ENCODE measurements around the gene AFF2. TPM values are rescaled to one million over a fixed set of nuclear protein-coding genes. Genes with fewer than 3 reads are reported as not detected.

The AFF2 gene
- total RNA-seq, 1 experiment from 2014 or later = 0.05 TPM

DNA sequence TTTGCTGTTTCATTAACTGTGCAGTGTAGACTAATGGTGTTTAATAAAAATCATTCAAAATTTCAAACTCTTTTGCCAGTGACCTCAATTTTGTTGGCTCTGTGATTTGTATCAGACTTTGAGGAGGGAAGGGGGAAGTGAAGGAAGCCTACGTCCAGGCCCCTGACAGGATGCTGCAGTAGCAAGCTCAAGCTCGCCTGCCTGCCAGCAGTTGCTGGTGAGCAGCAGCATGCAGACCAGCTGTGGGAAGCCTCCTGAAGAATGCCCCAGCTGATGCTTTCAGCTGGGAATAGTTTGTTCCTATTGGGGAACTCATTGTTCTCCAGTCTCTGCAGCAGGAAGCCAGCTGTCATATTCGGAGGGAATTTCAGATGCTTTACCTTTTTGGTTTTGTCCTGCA lies 495.2 kb downstream of the AFF2 start:
- ChIA-PET POLR2A (no interaction called here), RAD21 (ENCODE audit: low non-redundant PET in 1 of 2, low total read pairs in 2 of 2, uncharacterized antibody in 2 of 2, unreplicated experiment in 2 of 2) (no interaction called here), CTCF (no interaction called here)
- no peak overlapping the region for H3K9ac ChIP-seq (ENCODE audit: low read length)
- no TSS peak for BruUV-seq (replicated peaks)
- H3K4me2 ChIP-seq (ENCODE audit: low read length) = no peak overlapping the region
- DNase-seq (ENCODE audit: low read depth, low spot score) (no peak), ATAC-seq (no peak)
- intact Hi-C loops (cut with micrococcal nuclease) = no loop called here
- no peak overlapping the region for H3K4me3 ChIP-seq (replicated peaks in 1 of 2; ENCODE audit: low read depth in 1 of 2, low read length in 2 of 2)
- H4K20me1 ChIP-seq (ENCODE audit: insufficient read depth) = no peaks in the 10 kb centered on the region
- TF ChIP-seq, protein P1, sequence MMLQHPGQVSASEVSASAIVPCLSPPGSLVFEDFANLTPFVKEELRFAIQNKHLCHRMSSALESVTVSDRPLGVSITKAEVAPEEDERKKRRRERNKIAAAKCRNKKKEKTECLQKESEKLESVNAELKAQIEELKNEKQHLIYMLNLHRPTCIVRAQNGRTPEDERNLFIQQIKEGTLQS (IDR thresholded peaks at IDR 0.05) = no peak
- TF ChIP-seq ZNF274 (IDR thresholded peaks at IDR 0.05; ENCODE audit: low read depth, low read length) (no peak), MAX (IDR thresholded peaks at IDR 0.05) (no peak), POLR2A (IDR thresholded peaks at IDR 0.05; ENCODE audit: borderline replicate concordance, extremely low read depth, insufficient read depth, insufficient read length) (no peak), SP1 (IDR thresholded peaks at IDR 0.05; ENCODE audit: low read depth) (no peak), JUND (IDR thresholded peaks at IDR 0.05) (no peak), ZFX (IDR thresholded peaks at IDR 0.05) (no peak)
- H3K79me2 ChIP-seq (ENCODE audit: insufficient read depth, low read length) = no peaks in the 10 kb centered on the region
- no peaks in the 10 kb centered on the region for H3K9me2 ChIP-seq (ENCODE audit: insufficient read depth)
- H3K9me3 ChIP-seq (ENCODE audit: control insufficient read depth in 1 of 2, insufficient read depth in 1 of 2, low read depth in 1 of 2, low read length in 2 of 2) = no peaks in the 10 kb centered on the region
- H2AFZ ChIP-seq (ENCODE audit: low read depth, low read length, poor library complexity, severe bottlenecking) = no peak overlapping the region
- H3K27me3 ChIP-seq (ENCODE audit: insufficient read depth, low read length) = no peaks in the 10 kb centered on the region
- H3K4me1 ChIP-seq (ENCODE audit: control insufficient read depth in 1 of 2, insufficient read depth in 2 of 2, low read length in 2 of 2) = no peaks in the 10 kb centered on the region
- H3K36me3 ChIP-seq (ENCODE audit: control insufficient read depth in 1 of 2, insufficient read depth in 2 of 2, low read length in 2 of 2) = no peaks in the 10 kb centered on the region
- H3K27ac ChIP-seq (ENCODE audit: low read depth, low read length) = no peak overlapping the region

DNA sequence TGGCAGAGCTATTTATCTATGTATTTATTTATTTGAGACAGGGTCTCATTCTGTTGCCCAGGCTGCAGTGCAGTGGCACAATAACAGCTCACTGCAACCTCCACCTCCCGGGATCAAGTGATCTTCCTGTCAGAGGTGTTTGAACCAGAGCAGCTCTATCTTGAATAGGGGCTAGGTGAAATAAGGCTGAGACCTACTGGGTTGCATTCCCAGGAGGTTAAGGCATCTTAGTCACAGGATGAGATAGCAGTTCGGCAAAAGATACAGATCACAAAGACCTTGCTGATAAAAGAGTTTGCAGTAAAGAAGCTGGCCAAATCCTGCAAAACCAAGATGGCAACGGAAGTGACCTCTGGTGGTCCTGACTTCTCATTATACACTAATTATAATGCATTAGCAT lies 501.9 kb downstream of the AFF2 start:
- no peak for TF ChIP-seq SRF (IDR thresholded peaks at IDR 0.05; ENCODE audit: low read depth)
- TF ChIP-seq, protein P1 (IDR thresholded peaks at IDR 0.05) = no peak
- H4K20me1 ChIP-seq (ENCODE audit: insufficient read depth) = no peaks in the 10 kb centered on the region
- CTCF ChIA-PET = no interaction called here
- BruUV-seq (replicated peaks) = no TSS peak
- no peaks in the 10 kb centered on the region for H3K4me1 ChIP-seq (ENCODE audit: control insufficient read depth in 1 of 2, insufficient read depth in 2 of 2, low read length in 2 of 2)
- ATAC-seq = no peak
- H3K9me2 ChIP-seq (ENCODE audit: insufficient read depth) = no peaks in the 10 kb centered on the region
- no peak overlapping the region for H3K4me2 ChIP-seq (ENCODE audit: low read length)
- DNase-seq (ENCODE audit: low read depth, low spot score) = no peak
- RAD21 ChIA-PET (ENCODE audit: low non-redundant PET in 1 of 2, low total read pairs in 2 of 2, uncharacterized antibody in 2 of 2, unreplicated experiment in 2 of 2) = no interaction called here
- no peak overlapping the region for H2AFZ ChIP-seq (ENCODE audit: low read depth, low read length, poor library complexity, severe bottlenecking)
- H3K27me3 ChIP-seq (ENCODE audit: insufficient read depth, low read length) = no peaks in the 10 kb centered on the region
- intact Hi-C loops (cut with micrococcal nuclease) = no loop called here
- no peaks in the 10 kb centered on the region for H3K36me3 ChIP-seq (ENCODE audit: control insufficient read depth in 1 of 2, insufficient read depth in 2 of 2, low read length in 2 of 2)
- POLR2A ChIA-PET = no interaction called here
- H3K9me3 ChIP-seq (ENCODE audit: control insufficient read depth in 1 of 2, insufficient read depth in 1 of 2, low read depth in 1 of 2, low read length in 2 of 2) = no peaks in the 10 kb centered on the region
- no peak overlapping the region for H3K9ac ChIP-seq (ENCODE audit: low read length)
- H3K27ac ChIP-seq (ENCODE audit: low read depth, low read length) = no peak overlapping the region
- no peak overlapping the region for H3K4me3 ChIP-seq (replicated peaks in 1 of 2; ENCODE audit: low read depth in 1 of 2, low read length in 2 of 2)
- H3K79me2 ChIP-seq (ENCODE audit: insufficient read depth, low read length) = no peaks in the 10 kb centered on the region

Data from HCT116 (cell line).